ENCODE measurements around the gene ALLC.

ALLC gene

DNA sequence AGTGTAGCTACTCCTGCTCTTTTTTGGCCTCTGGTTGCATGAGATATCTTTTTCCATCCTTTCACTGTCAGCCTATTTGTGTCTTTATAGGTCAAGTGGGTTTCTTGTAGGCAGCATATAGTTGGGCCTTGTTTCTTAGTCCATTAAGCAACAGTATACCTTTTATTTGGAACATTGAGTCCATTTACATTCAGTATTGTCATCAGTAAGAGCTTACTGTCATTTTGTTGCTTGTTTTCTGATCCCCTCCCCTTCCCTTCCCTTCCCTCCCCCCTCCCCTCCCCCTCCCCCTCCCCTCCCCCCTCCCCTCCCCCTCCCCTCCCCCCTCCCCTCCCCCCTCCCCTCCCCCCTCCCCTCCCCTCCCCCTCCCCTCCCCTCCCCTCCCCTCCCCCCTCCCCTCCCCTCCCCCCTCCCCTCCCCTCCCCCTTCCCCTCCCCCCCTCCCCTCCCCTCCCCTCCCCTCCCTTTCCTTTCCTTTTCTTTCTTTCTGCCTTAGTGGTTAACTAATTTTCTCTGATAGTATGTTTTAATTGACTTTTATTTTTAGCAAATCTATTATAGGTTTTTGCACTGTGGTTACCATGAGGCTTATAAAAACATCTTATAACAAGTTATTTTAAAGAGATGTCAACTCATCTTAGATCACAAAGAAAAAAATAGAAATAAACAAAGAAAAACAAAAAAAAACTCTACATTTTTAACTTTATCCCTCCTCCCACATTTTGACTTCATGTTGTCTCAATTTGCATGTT lies 32.2 kb downstream of the ALLC start:
- intact Hi-C loops (cut with DNase I), result no loop called here
- DNase-seq, result no peak

DNA sequence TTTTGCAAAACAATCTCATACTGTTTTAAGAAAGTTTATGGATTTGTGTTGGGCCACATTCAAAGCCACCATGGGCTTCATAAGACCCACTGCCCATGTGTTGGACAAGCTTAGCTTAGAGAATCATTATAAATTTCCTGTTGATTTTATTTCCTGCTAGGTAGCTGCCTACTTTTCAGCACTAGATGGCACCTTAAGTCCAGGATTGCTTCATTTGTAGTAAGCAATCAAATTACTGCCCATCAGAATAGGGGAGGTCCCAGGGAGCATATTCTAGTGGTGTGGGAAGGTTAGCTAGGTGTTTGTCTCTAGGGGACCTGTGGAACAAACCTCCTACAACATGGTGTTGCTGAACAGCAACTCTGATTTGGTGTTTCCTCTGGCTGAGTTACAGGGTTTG lies 34.4 kb downstream of the ALLC start:
- DNase-seq, result no peak
- intact Hi-C loops (cut with DNase I), result no loop called here

DNA sequence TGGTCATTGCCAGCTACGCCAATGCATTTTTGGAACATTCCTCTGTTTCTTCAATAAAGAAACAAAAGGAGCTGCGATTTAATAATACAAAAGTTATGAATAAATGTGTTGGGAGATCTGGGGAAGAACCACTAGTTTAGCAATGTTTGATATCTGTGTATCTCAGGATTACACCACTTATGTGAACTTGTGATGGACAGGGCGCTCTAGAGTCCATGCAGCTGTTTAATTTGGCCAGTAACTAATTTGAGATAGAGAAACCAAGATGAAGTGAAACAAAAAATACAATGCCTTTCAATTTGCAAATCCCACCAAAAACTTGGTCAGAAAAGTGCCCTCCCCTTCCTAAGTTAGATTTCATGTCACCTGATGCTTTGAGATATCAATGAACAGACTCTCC lies 38.5 kb downstream of the ALLC start:
- intact Hi-C loops (cut with DNase I), result no loop called here

DNA sequence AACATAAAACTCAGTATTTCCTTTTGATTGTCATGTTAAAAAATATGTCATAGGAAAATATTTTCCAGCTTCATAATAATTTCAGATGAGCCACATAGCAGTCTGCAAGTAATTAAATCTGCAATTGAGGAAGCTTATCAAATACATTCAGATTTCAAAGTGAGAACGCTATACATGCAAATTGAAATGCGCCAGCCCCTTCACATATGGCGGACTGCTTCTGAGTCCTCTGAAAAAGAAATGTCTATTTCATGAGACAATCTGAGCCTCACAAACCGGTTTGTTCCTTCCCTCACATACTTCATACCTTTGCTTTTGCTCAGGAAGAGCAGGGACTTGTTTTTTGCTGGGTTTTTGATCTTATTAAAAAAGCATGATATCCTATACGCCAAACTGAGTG lies 43.1 kb downstream of the ALLC start:
- DNase-seq, result no peak
- intact Hi-C loops (cut with DNase I), result no loop called here

More for the DNA sequence above, 38.5 kb downstream of the ALLC start:
- DNase-seq, result no peak

DNA sequence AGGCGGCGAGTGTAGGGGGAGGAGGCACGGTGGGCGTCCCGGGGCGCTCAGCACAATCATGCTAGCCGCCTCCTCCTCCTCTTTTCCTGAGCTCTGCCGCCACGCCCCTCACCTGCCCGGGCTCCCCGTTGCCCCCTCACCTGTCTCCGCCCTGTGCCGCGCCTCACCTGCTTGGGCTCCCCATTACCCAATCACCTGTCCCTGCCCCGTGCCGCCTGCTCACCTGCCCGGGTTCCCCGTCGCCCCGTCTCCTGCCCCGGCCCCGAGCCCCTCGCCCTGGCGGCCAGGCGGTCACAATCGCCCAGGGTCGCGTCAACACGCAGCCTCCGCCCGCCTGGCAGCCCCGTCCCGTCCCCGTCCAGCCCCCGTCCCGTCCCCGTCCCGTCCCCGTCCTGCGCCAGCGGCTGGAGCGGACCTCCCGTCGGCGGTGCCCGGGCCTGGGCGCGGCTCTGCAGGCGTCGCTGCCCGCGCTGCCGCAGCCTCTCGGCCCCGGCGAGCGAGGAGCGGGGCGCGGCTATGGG lies 45.3 kb downstream of the ALLC start, which contains the start of gene DCDC2C:
Gene DCDC2C, plus strand, starts transcription at position 340 of the 521 bp plus-strand sequence. Its CDS starts 177 bp downstream, at position 517.
- intact Hi-C loops (cut with DNase I), result no loop called here

DNA sequence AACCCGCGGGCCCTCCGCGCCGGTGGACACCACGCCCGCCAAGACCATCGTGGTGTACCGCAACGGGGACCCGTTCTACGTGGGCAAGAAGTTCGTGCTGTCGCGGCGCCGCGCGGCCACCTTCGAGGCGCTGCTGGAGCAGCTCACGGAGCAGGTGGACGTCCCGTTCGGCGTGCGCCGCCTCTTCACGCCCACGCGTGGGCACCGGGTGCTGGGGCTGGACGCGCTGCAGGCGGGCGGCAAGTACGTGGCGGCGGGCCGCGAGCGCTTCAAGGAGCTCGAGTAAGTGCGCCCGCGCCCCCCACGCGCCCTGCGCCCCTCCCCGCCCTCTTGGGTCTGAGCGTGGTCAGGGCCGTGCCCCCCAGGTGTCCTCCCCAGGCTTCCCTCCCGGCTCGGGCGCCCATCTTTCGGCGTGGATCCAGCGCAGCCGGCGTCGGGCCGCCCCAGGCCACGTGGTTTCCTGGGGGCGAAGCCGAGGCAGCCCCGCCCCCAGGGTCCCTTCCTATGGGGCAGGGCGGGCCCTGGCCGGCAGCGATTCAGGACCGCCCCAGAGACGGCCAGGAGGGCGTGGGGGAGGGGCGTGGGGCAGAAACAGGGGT lies 45.9 kb downstream of the ALLC start:
- intact Hi-C loops (cut with DNase I), result no loop called here
- no peak for DNase-seq

More for the DNA sequence above, 45.3 kb downstream of the ALLC start, which contains the start of gene DCDC2C:
- DNase-seq, result no peak

DNA sequence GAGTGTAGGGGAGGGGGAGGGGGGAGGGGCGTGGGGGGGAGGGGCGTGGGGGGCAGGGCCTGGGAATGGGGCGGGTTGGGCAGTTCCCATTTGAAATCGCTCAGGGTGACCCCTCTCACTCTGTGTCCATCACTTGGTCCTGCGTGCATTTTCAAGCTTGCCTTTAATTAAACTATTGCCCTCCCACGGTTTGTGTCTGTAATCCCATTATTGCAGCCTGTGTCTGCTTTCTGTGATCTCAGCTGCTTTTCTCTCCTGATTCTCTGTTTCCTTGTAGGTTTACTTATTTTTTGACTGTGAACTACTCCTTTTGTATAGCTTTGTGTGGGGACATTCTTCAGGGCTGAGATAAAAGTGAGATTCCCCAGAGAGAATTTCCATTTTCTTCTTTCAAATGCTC lies 46.7 kb downstream of the ALLC start:
- intact Hi-C loops (cut with DNase I), result no loop called here
- DNase-seq, result no peak

DNA sequence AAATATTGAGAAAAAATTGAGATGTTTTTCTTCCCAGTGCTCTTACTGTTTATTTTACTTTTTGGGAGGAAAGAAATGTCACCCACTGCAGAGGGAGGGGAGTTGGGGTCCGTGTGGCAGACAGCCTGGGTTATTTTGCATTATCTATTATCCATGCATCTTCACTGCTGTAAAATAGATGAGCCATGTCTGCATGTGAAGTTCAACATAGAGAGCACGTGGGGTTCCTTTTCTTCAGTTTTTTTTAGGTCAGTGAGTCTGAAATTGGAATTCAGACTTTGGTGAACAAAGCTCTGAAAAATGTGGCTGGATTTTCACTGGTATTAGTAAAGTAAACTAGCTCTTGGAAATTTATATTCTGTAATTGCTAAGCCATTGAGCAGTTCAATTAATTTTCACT lies 47.8 kb downstream of the ALLC start:
- no peak for DNase-seq
- intact Hi-C loops (cut with DNase I), result no loop called here

DNA sequence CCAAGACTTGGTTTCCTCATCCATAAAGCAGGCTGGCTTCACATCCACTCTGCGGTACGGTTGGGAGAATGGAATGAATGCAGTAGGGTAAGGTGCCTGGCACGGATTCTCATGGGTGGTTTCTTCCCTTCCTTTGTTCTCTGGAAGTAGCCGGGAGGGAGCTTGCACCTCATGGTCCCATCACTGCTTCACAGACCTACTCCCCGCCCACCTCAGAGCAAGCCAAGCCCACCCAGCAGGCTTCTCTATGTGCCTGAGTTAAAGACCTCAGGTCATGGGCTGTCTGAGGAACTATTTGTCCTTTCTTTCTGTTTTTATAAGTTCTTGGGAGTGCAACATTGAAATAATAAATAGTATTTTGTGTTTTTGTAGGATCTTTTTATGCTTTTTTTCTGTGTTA lies 48.9 kb downstream of the ALLC start:
- DNase-seq, result no peak
- intact Hi-C loops (cut with DNase I), result no loop called here

DNA sequence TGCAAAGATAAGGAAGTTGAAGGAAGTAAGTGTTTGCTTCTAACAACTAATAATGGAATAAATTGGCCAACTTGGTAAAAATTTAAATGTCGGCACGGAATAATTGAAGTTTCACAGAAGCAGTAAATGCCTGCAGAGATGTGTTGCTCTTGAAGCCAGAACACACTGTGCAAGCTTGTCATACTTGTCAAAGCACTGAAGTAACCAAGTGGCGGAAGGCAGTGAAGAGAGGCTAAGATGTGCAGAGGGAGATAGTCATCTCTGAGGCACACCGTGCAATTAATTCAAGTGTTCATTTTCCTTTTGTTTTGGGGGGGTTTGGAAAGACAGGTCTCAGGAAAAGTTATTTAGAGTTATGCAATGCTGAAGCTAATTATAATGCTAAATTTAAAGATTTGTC lies 50.6 kb downstream of the ALLC start:
- intact Hi-C loops (cut with DNase I), result no loop called here

DNA sequence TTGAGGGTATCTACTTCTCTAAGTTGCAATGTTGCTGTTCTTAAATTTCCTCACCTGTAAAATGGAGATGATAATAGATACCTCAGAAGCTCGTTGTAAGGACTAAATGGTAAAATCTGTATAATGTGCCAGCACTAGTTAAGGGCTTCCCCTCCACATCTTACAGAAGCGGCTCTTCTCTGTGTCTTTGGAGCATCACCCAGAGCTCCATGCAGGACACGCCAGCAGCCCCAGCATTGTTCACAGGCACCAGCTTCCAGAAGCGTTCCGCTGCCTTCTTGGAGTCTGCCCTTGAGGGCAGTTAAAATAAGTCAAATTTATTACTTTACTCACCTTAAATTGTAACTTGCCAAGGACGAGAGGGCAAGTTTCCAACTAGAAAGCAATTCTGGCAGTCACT lies 51.2 kb downstream of the ALLC start:
- no peak for DNase-seq

More for the DNA sequence above, 50.6 kb downstream of the ALLC start:
- peak in 13 of 42 donors; percentile 18 to 69 (median 47) for DNase-seq

DNA sequence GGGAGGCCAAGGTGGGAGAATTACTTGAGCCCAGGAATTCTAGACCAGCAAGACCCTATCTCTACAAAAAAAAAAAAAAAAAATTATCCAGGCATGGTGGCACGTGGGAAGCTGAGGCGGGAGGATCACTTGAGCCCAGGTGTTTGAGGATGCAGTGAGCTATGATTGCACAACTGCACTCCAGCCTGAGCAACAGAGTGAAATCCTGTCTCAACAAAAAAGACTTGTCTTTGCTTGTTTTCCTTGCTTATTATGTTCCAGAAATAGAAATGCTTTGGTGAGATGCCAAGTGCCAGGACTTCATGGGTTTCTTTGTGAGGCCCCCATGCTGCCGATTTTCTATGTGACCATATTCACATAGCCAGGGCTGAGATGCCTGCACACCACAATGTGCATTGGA lies 54.4 kb downstream of the ALLC start:
- DNase-seq, result no peak
- intact Hi-C loops (cut with DNase I), result no loop called here

More for the DNA sequence above, 51.2 kb downstream of the ALLC start:
- intact Hi-C loops (cut with DNase I), result no loop called here

DNA sequence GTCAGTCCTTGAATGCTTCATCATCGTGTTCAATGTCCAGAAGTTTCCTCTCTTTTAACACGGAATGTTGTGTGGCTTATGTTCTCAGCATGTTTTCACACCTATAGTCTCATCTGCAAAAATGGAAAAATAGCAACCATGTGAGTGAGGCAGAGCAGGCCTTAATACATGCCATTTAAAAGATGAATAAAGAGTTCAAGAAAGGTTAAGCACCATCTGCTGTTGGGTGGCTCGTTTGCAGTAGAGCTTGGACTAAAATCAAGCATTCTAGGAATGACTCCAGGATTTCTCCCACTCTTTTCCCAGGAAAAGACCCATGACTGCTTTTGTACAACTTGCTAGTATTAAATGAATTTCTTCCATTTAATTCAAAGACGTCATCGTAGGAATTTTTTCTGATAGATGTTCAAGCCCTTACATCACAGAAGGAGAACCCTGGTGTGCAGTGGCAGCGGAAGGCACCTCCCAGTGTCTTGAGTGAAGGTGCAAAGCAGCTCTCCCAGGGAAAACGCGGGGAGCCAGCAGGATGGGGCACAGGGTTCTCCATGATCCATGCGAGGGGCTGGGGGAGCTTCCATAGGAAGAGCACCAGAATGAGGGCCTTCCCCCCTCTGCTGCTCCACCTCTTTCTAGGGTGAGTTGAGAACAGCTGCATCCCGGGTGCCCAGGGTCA lies 55.0 kb downstream of the ALLC start:
- no peak for DNase-seq
- intact Hi-C loops (cut with DNase I), result no loop called here

DNA sequence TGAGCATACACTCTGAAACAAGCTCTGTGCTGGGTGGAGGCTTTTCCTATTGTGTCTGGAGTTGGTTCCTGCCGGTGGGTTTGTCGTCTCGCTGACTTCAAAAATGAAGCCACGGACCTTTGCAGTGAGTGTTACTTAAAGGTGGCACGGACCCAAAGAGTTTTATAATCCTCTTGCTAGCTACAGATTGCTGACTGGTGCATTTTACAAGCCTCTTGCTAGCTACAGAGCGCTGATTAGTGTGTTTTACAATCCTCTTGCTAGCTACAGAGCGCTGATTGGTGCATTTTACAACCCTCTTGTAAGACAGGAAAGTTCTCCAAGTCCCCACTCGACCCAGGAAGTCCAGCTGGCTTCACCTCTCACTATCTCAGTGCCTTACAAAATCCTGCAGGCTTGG lies 60.7 kb downstream of the ALLC start:
- peak in 1 of 42 donors; percentile 8 for DNase-seq
- intact Hi-C loops (cut with DNase I), result no loop called here

DNA sequence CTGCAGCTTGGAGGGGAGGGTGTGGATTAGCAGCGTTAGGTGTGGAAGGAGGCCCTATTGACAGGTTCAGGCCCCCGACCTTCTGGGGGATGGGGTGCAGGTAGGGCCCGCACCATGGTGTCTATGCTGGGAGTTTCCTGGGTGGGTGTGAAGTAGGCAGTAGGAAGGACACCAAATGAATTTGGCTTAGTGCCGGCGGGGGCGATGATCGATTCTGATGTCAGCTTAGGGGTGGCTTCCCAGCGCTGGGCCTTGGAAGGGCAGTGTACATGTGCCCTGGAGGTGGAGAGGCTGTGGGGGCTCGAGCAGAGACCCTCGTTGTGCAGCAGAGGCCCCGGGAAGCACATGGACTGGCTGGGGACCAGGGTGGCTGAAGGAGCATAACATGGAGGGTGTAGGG lies 67.0 kb downstream of the ALLC start:
- intact Hi-C loops (cut with DNase I), result no loop called here
- DNase-seq, result no peak

DNA sequence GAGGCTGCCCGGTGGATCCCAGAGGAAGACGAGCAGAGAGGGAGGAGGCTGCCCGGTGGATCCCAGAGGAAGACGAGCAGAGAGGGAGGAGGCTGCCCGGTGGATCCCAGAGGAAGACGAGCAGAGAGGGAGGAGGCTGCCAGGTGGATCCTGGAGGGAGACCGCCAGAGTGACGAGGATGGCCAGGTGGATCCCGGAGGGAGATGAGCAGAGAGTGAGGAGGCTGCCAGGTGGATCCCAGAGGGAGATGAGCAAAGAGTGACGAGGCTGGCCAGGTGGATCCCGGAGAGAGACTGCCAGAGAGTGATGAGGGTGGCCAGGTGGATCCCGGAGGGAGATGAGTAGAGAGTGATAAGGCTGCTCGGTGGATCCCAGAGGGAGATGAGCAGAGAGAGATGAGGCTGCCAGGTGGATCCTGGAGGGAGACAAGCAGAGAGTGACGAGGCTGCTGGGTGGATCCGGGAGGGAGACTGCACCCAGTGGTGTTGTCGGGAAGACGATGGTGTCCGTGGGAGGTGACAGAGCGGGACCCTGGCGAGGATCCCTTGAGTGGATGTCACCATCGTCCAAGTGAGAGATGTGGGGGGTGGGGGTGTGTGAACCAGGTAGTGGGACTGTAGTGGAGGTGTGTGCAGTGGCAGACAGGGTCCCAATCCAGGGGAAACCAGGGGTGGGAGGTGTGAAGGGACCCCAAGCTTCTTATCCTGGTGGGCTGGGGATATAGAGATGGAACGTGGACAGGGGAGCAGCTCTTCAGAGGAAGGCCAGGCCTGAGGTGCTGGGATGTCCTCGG lies 67.7 kb downstream of the ALLC start:
- intact Hi-C loops (cut with DNase I), result no loop called here
- no peak for DNase-seq

DNA sequence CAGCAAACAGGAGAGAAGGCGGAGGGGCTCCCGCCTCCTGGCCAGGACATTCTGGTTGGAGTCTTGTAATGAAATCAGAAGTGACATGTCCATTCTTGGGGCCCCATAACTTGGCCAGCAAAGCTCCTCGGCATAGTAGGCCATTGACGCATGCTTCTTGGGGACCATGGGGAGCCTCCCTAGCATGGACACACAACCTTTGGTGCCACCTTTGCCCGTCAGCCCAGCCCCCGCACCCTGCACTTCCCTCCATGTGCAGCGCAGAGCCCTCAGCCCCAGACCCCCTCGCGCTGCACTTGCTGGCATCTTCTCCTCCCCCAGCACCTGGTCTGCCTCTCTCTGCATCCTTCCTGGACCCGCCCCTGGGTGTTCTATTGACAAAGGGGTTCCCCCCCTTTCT lies 68.5 kb downstream of the ALLC start:
- intact Hi-C loops (cut with DNase I), result no loop called here

DNA sequence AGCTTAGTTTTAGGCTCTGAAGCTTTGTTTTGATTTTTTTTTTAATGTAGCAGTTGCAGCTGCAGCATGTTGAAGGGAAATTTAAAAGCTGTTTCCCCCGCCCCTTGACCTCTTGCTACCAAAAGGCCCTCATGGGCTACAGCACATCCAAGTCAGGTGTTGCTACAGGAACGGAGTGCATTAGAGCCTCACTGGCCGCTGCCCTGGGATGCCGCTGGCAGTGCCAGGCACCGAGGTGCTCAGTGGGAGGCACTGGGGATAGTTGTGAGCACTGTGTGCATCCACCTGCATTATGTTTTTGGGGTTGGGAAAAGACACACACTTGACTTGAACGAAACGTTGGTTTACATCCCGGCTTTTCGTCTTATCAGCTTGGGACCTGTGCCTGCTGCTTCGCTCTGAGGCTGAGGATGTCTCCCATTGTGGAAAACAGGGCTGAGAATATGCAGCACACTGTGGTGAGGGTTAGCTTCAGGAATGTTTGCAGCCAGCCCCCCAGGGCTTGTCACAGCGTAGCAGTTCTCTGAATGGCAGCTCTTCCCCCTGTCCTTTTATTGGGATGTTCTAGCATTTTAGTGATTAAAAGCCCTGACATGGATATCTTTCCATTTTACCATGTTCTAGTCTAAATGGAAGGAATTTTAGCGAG lies 69.5 kb downstream of the ALLC start:
- intact Hi-C loops (cut with DNase I), result no loop called here
- DNase-seq, result no peak

More for the DNA sequence above, 68.5 kb downstream of the ALLC start:
- no peak for DNase-seq
